HL-60 (cell line): ENCODE measurements around the gene OXSR1.

ENCODE experiments used
- DNase-seq, 2 experiments: peaks; one replicate each; pipeline ENCODE4 v3.0.0-alpha.2; 2010 to 2020; ENCODE audit warnings: low read depth in 1 of 2, low spot score in 1 of 2
- H3K27ac ChIP-seq: fragments of 250-450 bp; sonication (Bioruptor Pico); replicated peaks from 2 replicates; pipeline ENCODE4 v1.5.1; 2020; ENCODE audit warnings: mild to moderate bottlenecking, moderate library complexity
- H3K27me3 ChIP-seq: fragments of 250-450 bp; sonication (Bioruptor Pico); 2 replicates; pipeline ENCODE4 v1.5.1; 2021; ENCODE audit warnings: mild to moderate bottlenecking, moderate library complexity; ENCODE audit not compliant: insufficient read depth, poor library complexity, severe bottlenecking
- H3K4me3 ChIP-seq: replicated peaks from 2 replicates; pipeline ENCODE4 v1.5.1; 2011; ENCODE audit warnings: mild to moderate bottlenecking, control low read depth, low read length; ENCODE audit not compliant: insufficient read depth
- CTCF ChIP-seq: IDR thresholded peaks from one replicate; pipeline ENCODE4 v1.5.1; 2011; ENCODE audit warnings: low read length, control low read depth, inconsistent platforms; ENCODE audit not compliant: insufficient read depth
- GABPA ChIP-seq: IDR thresholded peaks from 2 replicates; pipeline ENCODE4 v1.6.1; 2012; ENCODE audit warnings: low read depth
- POLR2AphosphoS5 ChIP-seq: IDR thresholded peaks from 2 replicates; pipeline ENCODE4 v1.6.1; 2012; ENCODE audit warnings: low read depth
- REST ChIP-seq: IDR thresholded peaks from 2 replicates; pipeline ENCODE4 v1.6.1; 2012; ENCODE audit warnings: low read depth; ENCODE audit not compliant: insufficient replicate concordance
- SPI1 ChIP-seq: IDR thresholded peaks from 2 replicates; pipeline ENCODE4 v1.6.1; 2012; ENCODE audit warnings: low read depth, mild to moderate bottlenecking, borderline replicate concordance

The OXSR1 gene

GRCh38 chr3:38253704-38254103 is 88.4 kb downstream of the OXSR1 start:
- TF ChIP-seq SPI1, result no peak
- no peak for TF ChIP-seq GABPA
- no peak for TF ChIP-seq CTCF
- no peak for TF ChIP-seq REST
- no peak for TF ChIP-seq POLR2AphosphoS5
- no peak for DNase-seq
- Histone ChIP-seq H3K4me3 (no peak overlapping the region), H3K27me3 (no peaks in the 10 kb centered on the region), H3K27ac (no peak overlapping the region)

GRCh38 chr3:38254872-38255271 is 89.5 kb downstream of the OXSR1 start:
- H3K27ac ChIP-seq, result no peak overlapping the region
- DNase-seq, result no peak
- no peak overlapping the region for H3K4me3 ChIP-seq
- no peak for TF ChIP-seq GABPA
- no peak for TF ChIP-seq CTCF
- no peak for TF ChIP-seq REST
- no peak for TF ChIP-seq SPI1
- no peak for TF ChIP-seq POLR2AphosphoS5
- H3K27me3 ChIP-seq, result no peaks in the 10 kb centered on the region

GRCh38 chr3:38255627-38256026 is 90.3 kb downstream of the OXSR1 start:
- DNase-seq, result no peak
- Histone ChIP-seq H3K27me3 (no peaks in the 10 kb centered on the region), H3K27ac (no peak overlapping the region), H3K4me3 (no peak overlapping the region)
- TF ChIP-seq GABPA (no peak), POLR2AphosphoS5 (no peak), CTCF (no peak), SPI1 (no peak), REST (no peak)
